ENCODE data around the gene DOCK1.
"Not testable (repeated sequence)": the region's sequence is repeated elsewhere in the genome, so short reads cannot be mapped to it uniquely, and the experiment has no call there.

The DOCK1 gene

DNA sequence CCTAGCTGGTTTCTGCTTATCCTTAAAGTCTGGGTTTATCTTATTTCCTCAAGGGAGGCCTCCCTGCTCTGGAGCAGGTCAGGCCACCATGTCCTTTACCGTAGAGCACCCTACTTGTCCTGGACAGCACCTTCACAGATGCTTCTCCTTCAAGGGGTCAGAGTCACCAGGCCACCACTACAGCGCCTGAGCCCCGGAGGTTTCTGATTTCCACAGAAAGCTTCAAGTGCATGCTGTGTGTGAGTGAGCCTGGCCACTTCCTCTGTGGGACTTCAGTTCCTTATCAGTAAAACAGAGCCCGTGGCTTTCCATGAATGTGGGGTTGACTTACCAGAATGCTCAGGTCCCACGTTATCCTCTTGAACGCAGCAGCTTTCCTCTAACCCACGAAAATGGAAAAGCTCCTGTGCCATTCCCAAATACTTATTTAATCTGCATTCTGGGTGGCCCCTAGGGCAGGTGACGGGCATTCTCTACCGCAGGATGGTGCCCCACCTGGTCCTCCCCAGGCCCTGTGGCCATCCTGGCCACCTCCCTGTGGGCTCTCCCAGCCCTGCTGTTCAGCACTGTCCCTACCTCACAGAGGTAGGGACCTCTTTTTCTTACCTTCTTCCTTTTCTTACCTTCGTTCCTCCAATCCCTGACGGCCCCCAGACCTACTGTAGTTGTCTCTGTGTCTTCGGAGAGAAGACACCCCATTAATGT, 1.4 kb upstream of the DOCK1 start:
- no peak for DNase-seq

DNA sequence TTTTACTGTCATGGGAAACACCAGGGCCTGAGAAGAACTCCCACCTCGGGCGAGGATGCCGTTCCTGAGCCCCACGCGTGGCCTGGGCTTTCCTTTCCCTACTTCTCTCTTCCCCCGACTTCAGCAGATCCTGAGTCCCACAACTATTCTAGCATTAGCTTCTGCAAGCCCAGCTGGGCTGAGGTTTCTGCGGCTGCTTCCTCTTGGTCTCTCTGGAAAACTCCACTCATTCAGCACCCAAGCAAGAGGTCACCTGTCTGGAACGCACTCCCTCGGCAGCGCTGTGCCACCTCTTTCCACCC, 761 bp upstream of the DOCK1 start:
- no peak for DNase-seq

DNA sequence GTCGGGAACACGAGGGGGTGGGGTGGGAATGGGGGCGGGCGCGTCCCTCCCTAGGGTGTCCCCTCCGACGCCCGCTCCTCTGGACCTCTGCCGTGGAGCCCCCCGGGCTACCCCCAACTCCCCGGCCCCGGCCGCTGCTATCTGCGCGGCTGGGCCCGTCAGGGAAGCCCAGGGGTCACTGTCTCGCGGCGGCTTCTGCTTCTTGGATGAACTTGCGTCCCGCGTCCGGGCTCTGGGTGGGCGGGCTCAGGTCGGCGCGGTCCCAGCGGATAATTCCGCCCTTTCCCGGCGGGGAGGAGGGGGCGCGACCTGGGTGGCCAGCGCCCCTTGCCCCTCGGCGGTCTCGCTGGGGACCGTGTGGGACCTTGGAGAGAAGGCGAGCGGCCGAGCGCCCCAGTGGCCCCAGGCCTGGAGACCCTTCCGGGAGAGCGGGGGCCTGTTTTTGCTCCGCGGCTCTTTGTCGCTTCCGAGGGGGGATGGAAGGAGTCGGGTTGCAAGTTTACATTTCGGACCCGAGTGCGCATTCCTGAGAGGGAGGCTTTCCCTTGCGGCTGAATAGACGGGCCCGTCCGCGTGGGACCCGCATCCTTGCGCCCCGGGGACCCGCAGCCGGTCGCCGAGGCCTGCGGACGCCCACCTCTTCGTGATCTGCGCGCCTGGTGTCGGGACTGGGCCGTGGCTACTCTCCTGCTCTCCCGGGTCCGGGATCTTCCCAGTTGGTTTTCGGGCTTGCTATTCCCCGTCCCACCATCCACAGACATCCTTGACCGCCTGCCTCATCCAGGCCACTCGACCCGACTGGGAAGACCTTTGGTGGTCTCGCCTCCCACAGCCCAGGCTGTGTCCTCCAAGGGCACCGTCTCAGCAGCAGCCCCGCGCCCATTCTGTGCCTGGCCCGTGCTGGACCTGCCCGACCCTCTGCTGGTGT, 812 bp downstream of the DOCK1 start:
- no peak for DNase-seq

DNA sequence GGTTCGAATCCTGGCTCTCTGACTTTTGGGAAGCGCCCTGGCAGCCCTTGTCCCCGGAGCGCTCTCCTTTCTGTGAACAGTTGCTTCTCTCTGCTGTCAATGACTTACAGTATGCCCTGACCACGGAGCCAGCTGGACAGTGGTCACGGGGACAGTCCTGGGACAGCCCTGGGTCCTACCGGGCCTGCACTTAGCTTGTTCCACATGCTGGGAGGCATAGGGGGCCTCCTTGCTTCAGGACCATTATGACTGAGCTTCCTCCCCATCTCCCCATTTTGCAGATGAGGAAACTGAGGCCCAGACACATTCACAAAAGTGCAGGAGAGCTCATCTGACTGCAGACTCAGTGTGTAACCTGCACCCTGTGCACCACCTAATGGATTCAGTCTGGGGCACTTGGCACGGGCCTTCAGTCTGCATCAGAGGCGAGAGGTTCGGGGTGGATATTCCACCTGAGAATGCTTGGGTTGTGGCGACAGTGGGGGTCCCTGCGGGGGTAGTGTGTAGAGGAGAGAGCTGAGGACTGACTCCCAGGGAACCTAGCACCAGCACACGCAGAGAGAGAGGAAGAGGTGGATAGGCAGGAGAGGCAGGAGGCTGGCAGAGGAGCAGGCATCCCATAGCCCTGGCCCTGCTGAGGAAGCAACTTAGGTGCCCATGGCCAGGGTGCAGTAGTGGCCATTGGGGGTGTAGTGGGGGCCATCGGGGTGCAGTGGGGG, 1.6 kb downstream of the DOCK1 start:
- no peak for DNase-seq

DNA sequence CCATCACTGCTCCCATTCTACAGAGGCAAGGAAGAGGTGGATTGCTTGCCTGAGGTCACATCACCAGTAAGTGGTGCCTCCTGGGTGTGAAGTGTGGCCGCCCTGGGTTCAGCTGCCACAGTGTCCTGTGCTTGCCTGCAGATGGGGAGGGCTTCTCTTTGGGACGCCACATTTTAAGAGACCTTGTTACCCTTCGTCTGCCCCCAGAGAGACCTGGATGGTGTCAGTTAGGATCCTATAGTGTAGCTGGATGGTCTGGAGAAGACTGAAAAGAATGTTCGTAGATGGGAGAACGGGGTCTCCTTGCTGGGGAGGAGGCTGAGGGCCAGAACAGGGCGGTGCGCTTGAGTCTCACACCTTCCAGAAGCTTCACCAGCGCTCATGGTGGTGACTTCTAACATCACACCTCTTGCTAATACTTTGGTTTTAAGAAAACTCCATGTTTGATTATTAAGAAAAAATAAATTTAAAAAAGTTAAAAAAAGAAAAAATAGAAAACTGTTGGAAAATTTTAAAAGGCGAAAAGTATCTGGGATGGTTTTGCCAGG, 2.3 kb downstream of the DOCK1 start:
- no peak for DNase-seq

DNA sequence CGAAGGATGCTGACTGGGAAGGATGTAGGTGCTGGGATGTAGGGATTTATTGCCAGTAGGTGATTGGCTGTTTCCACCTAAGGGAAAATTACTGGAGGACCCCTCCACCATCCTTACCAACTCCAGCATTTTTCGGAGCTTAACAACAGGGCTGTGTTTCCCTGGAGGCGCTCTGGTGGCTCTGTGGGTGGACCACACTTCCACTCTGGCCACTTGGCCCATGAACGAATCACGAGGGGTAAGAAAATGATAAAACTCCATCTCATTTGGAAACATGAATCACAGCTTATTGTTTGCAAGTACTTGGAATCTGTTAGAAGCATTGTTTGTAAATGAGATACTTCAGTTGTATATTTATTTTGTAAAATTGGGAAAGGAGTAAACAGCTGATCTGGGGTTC, 3.0 kb downstream of the DOCK1 start:
- no peak for DNase-seq

DNA sequence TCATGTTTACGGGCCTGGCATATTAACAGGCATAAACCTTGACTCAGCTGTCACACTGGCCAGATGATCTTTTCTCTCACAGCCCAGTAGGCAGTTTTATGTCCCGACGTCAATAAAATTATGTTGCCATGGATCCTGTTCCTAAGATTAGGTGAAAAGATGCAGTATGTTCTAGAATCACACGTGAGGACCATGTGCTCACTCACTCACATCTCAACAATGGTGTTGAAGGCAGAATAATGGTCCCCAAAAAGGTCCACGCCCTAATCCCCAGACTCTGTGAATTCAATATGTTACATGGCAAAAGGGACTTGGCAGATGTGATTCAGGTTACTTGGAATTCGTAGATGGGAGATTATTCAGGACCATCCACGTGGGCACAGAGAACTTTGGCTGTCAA, 3.5 kb downstream of the DOCK1 start:
- no peak for DNase-seq

DNA sequence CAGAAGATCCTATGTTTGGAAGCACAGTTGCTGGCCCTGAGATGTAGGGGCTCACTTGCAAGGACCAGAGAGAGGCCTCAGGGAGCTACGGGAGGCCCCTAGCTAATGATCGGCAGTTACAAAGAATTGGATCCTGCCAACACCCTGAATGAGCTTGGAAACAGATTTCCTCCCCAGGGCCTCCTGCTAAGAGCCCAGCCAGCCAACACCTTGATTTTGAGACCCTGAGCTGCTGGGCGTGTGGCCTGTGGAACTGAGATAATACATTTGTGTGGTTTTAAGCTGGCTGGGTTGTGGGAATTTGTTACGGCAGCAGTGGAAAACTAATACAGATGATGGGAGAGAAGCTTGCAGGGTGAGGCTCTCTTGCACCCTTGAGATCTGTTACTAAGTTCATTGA, 3.9 kb downstream of the DOCK1 start:
- no peak for DNase-seq

DNA sequence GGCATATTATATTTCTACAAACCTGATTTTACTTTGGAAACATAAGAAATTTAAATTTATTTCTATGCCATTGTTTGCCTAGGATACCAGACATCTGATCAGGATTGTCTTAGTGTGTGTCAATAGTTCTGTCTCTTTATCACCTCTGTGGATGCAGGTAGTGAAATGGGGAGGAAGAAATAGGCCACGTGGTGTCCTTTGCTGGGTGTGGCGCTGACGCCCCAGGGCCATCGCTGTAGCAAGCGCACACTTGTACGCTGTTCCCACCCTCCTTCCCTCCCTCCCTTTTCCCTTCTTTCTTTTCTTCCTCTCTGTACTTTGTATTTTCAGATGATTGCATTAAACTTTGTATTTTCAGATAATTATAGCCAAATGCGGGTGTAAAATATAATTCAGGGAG, 5.0 kb downstream of the DOCK1 start:
- no peak for DNase-seq

DNA sequence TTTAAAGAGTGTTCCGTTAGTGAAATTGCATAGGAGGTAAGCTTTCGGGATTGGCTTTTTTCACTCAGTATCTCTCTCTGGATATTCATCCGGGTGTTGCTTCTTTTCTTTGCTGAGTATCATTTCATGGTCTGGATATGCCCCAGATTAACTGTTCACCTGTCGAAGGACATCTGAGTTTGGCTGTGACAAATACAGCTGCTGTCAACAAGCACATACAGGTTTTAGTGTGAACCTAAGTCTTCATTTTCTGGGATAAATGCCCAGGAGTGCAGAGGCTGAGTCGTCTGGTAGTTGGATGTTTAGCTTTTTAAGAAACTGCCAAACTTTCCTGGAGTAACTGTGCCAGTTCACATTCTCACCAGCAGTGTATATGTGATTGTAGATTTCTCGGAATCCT, 5.6 kb downstream of the DOCK1 start:
- DNase-seq = no peak

DNA sequence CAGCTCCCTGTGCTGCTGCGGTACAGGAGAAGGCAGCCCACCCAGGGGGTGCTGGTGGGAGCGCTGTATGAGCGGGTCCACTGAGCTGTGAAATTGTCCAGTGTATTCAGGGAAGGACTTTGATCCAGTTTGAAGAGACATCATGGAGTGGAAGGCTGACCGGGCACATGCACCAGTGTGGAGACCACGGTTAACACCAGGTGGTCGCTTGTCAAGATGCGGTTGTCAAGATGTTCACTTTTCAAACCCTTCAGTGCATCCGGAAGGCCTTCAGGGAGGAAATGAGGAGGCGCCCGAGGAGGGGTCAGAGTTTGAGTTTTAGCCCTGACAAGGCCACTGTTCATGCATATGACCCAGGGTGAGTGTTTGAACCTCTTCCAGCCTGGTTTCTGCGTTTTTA, 6.1 kb downstream of the DOCK1 start:
- no peak for DNase-seq

DNA sequence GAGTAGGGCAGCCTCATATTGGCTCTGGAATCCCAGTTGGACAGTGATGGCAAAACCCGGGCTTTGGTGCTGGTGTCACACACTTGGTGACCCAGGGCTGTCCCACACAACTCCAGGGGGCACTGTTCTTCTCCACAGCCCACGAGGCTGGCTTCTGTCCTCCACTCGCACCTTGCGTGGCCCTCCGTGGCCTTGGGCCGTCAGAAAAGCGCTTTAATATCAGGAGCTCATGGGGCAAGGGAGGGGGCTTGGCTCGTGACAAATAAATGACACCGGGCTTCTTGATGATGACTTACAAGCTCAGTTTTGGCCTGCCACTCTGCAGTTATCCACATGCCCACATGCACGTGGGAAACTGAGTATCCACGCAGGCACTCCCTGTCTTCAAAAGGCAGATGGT, 8.1 kb downstream of the DOCK1 start:
- DNase-seq = no peak

DNA sequence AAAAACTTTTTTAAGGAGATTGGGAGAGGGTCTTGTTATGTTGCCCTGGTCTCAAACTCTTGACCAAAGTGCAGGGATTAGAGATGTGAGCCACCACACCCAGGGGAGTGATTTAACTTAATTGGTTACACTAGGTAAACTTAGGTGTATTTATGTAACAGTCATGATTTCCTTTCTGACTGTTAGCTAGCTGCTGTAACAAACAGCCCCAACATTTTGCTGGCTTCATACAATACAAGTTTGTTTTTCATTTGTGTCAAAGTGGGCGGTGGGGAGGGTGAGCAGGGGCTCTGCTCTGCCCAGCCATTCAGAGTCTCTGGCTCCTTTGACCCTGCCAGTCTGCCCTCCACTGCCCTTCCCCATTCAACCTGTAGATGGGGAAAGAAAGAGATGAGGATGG, 9.3 kb downstream of the DOCK1 start:
- DNase-seq = no peak

DNA sequence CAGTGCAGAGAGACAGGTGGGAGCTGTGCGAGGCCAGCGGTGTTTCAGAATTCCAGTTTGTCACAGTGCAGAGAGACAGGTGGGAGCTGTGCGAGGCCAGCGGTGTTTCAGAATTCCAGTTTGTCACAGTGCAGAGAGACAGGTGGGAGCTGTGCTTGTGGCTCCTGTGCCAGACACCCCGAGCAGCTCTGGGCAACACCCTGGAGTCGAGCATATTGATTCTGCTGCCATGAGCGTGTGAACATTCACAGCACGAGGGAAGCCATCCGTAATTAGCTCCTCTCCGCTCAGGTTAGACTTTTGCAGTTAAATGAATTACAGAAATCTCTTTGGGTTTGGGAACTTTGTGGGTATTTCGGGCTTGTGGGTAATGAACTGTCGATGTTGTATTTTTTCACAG, 11.7 kb downstream of the DOCK1 start:
- not testable (repeated sequence) for DNase-seq

DNA sequence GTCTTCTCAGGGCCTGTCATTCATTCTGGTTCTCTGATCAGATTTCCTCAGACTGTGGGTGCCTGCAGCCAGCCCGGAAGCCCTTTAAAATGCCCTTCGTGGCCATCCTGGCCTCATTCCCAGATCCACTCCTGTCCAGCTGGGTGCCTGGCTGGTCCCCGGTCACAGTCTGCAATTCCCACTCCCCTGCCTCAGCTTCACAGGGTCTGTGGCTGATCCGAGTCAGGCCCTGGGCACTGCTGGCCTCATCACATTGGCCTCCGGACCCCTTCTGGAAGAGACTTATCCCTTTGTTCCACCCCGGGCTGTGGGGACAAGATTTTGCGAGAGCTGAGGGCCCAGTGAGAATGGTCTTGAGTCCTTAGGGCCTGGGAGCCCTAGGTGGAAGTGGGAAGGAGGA, 12.1 kb downstream of the DOCK1 start:
- DNase-seq = no peak

DNA sequence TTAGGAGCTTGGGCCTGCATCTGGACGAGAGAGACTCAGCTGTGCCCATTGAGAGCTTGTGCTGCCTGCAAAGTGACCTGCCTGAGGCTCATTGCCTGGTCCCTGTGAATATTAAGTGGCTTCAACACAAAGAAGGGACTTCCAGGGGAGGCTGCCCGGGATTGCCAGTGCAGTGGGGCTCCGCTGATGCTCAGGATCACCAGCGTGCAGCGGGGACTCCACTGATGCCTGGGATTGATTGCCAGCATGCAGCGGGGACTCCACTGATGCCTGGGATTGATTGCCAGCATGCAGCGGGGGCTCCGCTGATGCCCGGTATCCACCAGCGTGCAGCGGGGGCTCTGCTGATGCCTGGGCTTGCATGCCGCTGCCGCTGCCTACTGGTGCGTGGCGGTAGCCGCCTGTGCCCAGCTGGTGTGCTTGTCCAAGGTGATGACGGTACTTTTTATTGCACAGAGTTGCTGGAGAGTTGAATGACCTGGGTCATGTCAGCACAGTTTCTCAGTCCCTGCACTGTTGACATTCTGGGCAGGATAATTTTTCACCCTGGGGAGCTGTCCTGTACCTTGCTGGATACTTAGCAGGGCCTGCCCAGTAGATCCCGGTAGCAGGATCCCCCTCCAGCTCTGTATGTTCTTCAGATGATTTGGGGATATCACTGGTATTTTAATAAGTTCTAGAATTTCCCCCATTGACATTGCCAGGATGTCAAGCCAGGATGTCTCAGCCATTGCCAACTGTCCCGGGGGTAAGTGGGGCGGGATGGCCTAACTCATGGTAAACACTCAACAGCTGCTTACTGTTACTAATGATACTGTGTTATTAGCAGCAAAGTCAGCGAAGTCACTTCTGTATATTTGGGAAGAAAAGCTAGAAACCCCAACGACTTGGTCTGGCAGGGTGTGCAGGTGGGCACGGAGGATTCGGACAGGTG, 13.0 kb downstream of the DOCK1 start:
- DNase-seq = no peak

DNA sequence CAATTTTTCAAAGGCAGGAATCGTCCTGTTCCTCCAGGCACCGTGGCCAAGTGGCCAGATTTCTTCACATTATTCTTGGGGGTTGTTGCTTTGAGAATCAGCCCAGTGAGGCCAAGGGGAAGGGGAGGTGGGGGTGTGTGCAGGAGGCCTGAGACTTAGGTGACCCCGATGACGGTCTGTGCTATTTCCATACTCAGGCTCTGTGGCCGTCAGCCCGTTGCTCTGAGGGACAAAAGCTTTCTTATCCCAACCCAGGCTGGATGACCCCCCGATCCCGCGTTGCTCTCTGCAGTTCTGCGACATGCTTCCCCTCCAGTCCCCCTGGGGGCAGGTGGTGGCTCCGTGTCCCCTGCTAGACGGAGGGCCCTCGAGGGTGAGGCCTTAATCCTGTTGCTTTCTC, 14.2 kb downstream of the DOCK1 start:
- DNase-seq = no peak

DNA sequence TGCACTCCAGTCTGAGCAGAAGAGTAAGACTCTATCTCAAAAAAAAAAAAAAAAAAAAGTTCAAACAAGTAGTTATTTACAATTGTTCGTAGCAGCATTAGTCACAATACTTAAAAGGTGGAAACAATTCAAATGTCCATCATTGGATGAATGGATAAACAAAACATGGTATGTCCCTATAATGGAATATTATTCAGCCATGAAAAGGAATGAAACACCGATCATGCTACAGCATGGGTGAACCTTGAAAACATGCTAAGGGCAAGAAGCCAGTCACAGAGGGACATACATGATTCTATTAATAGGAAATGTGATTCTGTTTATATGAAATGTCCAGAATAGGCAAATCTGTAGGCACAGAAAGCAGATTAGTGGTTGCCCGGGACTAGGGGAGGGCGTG, 15.9 kb downstream of the DOCK1 start:
- no peak for DNase-seq

DNA sequence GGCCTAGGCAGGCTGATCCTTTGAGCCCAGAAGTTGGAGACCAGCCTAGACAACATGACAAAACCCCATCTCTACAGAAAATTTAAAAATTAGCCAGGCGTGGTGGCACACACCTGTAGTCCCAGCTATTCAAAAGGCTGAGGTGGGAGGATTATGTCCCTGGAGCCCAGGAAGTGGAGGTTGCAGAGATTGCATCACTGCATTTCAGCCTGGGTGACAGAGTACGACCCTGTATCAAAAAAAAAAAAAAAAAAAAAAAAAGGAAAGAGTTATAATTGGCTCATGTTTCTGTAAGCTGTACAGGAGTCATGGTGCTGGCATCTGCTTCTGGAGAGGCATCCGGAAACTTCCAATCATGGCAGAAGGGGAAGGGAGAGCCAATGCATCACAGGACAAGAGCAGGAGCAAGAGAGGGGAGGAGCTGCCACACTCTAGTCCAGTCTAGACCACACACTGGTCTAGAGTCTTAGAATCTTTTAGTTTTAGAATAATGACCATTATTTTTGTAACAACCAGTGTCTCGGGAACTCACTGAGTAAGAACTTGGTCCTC, 16.8 kb downstream of the DOCK1 start:
- DNase-seq = no peak

DNA sequence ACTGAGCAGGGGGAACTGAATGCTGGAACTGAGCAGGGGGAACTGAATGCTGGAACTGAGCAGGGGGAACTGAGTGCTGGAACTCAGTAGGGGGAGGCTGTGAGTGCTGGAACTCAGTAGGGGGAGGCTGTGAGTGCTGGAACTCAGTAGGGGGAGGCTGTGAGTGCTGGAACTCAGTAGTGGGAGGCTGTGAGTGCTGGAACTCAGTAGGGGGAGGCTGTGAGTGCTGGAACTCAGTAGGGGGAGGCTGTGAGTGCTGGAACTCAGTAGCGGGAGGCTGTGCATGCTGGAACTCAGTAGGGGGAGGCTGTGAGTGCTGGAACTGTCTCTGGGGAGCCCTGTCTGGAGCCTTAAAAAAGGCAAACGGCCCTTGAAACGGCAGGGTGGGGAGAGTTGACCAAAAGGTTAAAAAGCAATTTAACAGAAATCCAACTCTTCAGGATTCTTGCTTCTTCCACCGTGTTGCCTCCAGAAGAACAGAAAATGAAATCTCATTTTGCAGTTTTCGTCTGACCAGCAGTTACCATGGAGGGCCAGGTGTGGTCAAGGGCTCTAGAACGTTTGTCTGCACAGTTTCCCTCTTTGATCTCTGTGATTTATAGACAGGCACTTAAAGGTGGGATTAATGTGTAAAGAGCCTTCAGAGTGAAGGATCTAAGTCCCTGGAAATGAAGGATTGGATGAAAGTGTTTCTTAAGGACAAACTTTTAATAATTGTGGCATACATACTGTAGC, 19.1 kb downstream of the DOCK1 start:
- DNase-seq = no peak

DNA sequence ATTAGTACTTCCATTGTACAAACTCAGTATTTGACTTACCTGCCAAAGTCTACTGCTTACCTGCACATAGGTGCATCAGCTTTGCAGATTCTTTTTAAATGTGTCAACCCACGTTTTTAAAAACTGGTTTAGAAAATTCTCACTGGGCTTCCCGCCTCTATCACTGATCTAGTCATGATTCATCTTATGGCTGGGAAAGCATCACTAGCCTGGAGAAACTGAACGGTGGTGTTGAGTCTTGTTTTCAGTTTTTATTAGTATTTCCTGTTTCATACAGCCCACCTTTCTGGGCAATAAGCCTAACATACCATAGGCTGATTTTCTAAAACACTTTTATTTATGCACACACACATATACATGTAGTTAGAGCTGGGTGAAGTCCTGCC, 19.7 kb downstream of the DOCK1 start:
- DNase-seq = no peak

DNA sequence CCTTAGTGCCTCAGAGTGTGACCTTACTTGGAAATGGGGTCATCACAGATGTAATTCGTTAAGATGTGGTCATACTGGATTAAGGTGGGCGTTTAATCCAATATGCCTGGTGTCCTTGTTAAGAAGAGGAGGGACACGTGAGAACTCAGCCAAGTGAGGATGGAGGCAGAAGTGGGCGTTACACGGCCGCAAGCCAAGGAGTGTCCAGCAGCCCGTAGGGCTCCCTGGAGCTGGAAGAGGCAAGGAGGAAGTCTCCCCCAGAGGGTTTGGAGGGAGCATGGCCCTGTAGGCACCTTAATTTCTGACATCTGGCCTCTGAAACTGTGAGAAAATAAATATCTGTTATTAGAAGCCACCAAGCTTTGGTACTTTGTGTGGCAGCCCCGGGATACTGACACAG, 21.3 kb downstream of the DOCK1 start:
- no peak for DNase-seq

All from NCI-H1436 (cell line).